ENCODE data around the gene NRIP2.

Gene NRIP2

GRCh38 chr12:2826721-2827515, 7.9 kb downstream of the NRIP2 start:
- H3K9ac ChIP-seq (ENCODE audit: low read length), result no peak overlapping the region
- H2AFZ ChIP-seq (ENCODE audit: low read length), result no peak overlapping the region
- no peaks in the 10 kb centered on the region for H4K20me1 ChIP-seq (ENCODE audit: insufficient read depth, low read length)
- H3K27ac ChIP-seq (ENCODE audit: low read depth, low read length, poor library complexity, severe bottlenecking), result no peak overlapping the region
- no peak overlapping the region for H3K4me3 ChIP-seq (ENCODE audit: low read depth, low read length, poor library complexity, severe bottlenecking)
- H3K9me2 ChIP-seq (ENCODE audit: low read depth, low read length), result no peaks in the 10 kb centered on the region
- H3K9me3 ChIP-seq (ENCODE audit: low read length), result no peaks in the 10 kb centered on the region
- no peaks in the 10 kb centered on the region for H3K27me3 ChIP-seq (ENCODE audit: insufficient read depth, low read length)
- no peaks in the 10 kb centered on the region for H3K79me2 ChIP-seq (ENCODE audit: insufficient read depth, low read length)
- H3K36me3 ChIP-seq (ENCODE audit: insufficient read depth, low read length), result peaks cover 70% of the 10 kb centered on the region
- TF ChIP-seq CTCF (IDR thresholded peaks at IDR 0.05; ENCODE audit: low read length), result no peak
- no peak for TF ChIP-seq EZH2 (IDR thresholded peaks at IDR 0.05; ENCODE audit: borderline replicate concordance, low read length)
- H3F3A ChIP-seq (ENCODE audit: insufficient read depth, low read length), result no peaks in the 10 kb centered on the region
- H3K4me2 ChIP-seq (ENCODE audit: low read length), result no peak overlapping the region
- no peaks in the 10 kb centered on the region for H3K4me1 ChIP-seq (ENCODE audit: insufficient read depth, low read length, severe bottlenecking)

- Histone ChIP-seq H3K79me2 (ENCODE audit: insufficient read depth, low read length) (no peaks in the 10 kb centered on the region), H3K9ac (ENCODE audit: low read length) (no peak overlapping the region)
Measured at GRCh38 chr12:2826036-2826435, 8.8 kb downstream of the NRIP2 start.

GRCh38 chr12:2825132-2825531, 9.7 kb downstream of the NRIP2 start:
- no peaks in the 10 kb centered on the region for H3K9me2 ChIP-seq (ENCODE audit: low read depth, low read length)
- no peak overlapping the region for H3K9ac ChIP-seq (ENCODE audit: low read length)
- no peaks in the 10 kb centered on the region for H3K9me3 ChIP-seq (ENCODE audit: low read length)
- no peak overlapping the region for H3K4me3 ChIP-seq (ENCODE audit: low read depth, low read length, poor library complexity, severe bottlenecking)
- H3K79me2 ChIP-seq (ENCODE audit: insufficient read depth, low read length), result no peaks in the 10 kb centered on the region
- H4K20me1 ChIP-seq (ENCODE audit: insufficient read depth, low read length), result no peaks in the 10 kb centered on the region
- no peak overlapping the region for H2AFZ ChIP-seq (ENCODE audit: low read length)
- no peak overlapping the region for H3K4me2 ChIP-seq (ENCODE audit: low read length)
- peaks cover 84% of the 10 kb centered on the region for H3K36me3 ChIP-seq (ENCODE audit: insufficient read depth, low read length)
- H3K4me1 ChIP-seq (ENCODE audit: insufficient read depth, low read length, severe bottlenecking), result no peaks in the 10 kb centered on the region
- no peaks in the 10 kb centered on the region for H3K27me3 ChIP-seq (ENCODE audit: insufficient read depth, low read length)
- H3K27ac ChIP-seq (ENCODE audit: low read depth, low read length, poor library complexity, severe bottlenecking), result no peak overlapping the region
- no peak for TF ChIP-seq CTCF (IDR thresholded peaks at IDR 0.05; ENCODE audit: low read length)
- no peak for TF ChIP-seq EZH2 (IDR thresholded peaks at IDR 0.05; ENCODE audit: borderline replicate concordance, low read length)
- H3F3A ChIP-seq (ENCODE audit: insufficient read depth, low read length), result no peaks in the 10 kb centered on the region

More at GRCh38 chr12:2826036-2826435, 8.8 kb downstream of the NRIP2 start:
- Histone ChIP-seq H2AFZ (ENCODE audit: low read length) (no peak overlapping the region), H3K9me2 (ENCODE audit: low read depth, low read length) (no peaks in the 10 kb centered on the region), H3K4me1 (ENCODE audit: insufficient read depth, low read length, severe bottlenecking) (no peaks in the 10 kb centered on the region), H3K27me3 (ENCODE audit: insufficient read depth, low read length) (no peaks in the 10 kb centered on the region), H3K27ac (ENCODE audit: low read depth, low read length, poor library complexity, severe bottlenecking) (no peak overlapping the region), H3K4me2 (ENCODE audit: low read length) (no peak overlapping the region), H3K9me3 (ENCODE audit: low read length) (no peaks in the 10 kb centered on the region), H4K20me1 (ENCODE audit: insufficient read depth, low read length) (no peaks in the 10 kb centered on the region), H3F3A (ENCODE audit: insufficient read depth, low read length) (no peaks in the 10 kb centered on the region), H3K36me3 (ENCODE audit: insufficient read depth, low read length) (peaks cover 79% of the 10 kb centered on the region), H3K4me3 (ENCODE audit: low read depth, low read length, poor library complexity, severe bottlenecking) (no peak overlapping the region)
- no peak for TF ChIP-seq EZH2 (IDR thresholded peaks at IDR 0.05; ENCODE audit: borderline replicate concordance, low read length)
- no peak for TF ChIP-seq CTCF (IDR thresholded peaks at IDR 0.05; ENCODE audit: low read length)

Measured in OCI-LY1 (cell line).